ENCODE data around the gene CNTNAP2.

CNTNAP2 gene

GRCh38 chr7:148155826-148156225, 2039.2 kb downstream of the CNTNAP2 start:
- TF ChIP-seq CTCF (conservative IDR thresholded peaks at IDR 0.05; ENCODE audit: control insufficient read depth, insufficient read depth, low read depth, low read length), result no peak
- no peak for DNase-seq (ENCODE audit: low read depth)

GRCh38 chr7:148156233-148156632, 2039.6 kb downstream of the CNTNAP2 start:
- TF ChIP-seq CTCF (conservative IDR thresholded peaks at IDR 0.05; ENCODE audit: control insufficient read depth, insufficient read depth, low read depth, low read length), result no peak
- DNase-seq (ENCODE audit: low read depth), result no peak
- no peak overlapping the region for H3K4me3 ChIP-seq (ENCODE audit: control insufficient read depth, low read depth, low read length)

More at GRCh38 chr7:148155826-148156225, 2039.2 kb downstream of the CNTNAP2 start:
- no peak overlapping the region for H3K4me3 ChIP-seq (ENCODE audit: control insufficient read depth, low read depth, low read length)

- no peak for DNase-seq (ENCODE audit: low read depth)
- H3K4me3 ChIP-seq (ENCODE audit: control insufficient read depth, low read depth, low read length), result no peak overlapping the region
Measured at GRCh38 chr7:148159331-148159730, 2042.7 kb downstream of the CNTNAP2 start.

GRCh38 chr7:148161776-148162175, 2045.2 kb downstream of the CNTNAP2 start:
- TF ChIP-seq CTCF (conservative IDR thresholded peaks at IDR 0.05; ENCODE audit: control insufficient read depth, insufficient read depth, low read depth, low read length), result no peak
- no peak overlapping the region for H3K4me3 ChIP-seq (ENCODE audit: control insufficient read depth, low read depth, low read length)
- no peak for DNase-seq (ENCODE audit: low read depth)

More at GRCh38 chr7:148159331-148159730, 2042.7 kb downstream of the CNTNAP2 start:
- TF ChIP-seq CTCF (conservative IDR thresholded peaks at IDR 0.05; ENCODE audit: control insufficient read depth, insufficient read depth, low read depth, low read length), result no peak

- no peak for DNase-seq (ENCODE audit: low read depth)
- H3K4me3 ChIP-seq (ENCODE audit: control insufficient read depth, low read depth, low read length), result no peak overlapping the region
- TF ChIP-seq CTCF (conservative IDR thresholded peaks at IDR 0.05; ENCODE audit: control insufficient read depth, insufficient read depth, low read depth, low read length), result no peak
Measured at GRCh38 chr7:148162808-148163207, 2046.2 kb downstream of the CNTNAP2 start.

GRCh38 chr7:148163246-148163645, 2046.6 kb downstream of the CNTNAP2 start:
- no peak for DNase-seq (ENCODE audit: low read depth)
- TF ChIP-seq CTCF (conservative IDR thresholded peaks at IDR 0.05; ENCODE audit: control insufficient read depth, insufficient read depth, low read depth, low read length), result no peak
- H3K4me3 ChIP-seq (ENCODE audit: control insufficient read depth, low read depth, low read length), result no peak overlapping the region

GRCh38 chr7:148172920-148173319, 2056.3 kb downstream of the CNTNAP2 start:
- no peak for DNase-seq (ENCODE audit: low read depth)
- H3K4me3 ChIP-seq (ENCODE audit: control insufficient read depth, low read depth, low read length), result no peak overlapping the region
- TF ChIP-seq CTCF (conservative IDR thresholded peaks at IDR 0.05; ENCODE audit: control insufficient read depth, insufficient read depth, low read depth, low read length), result no peak

Data from fibroblast of mammary gland (primary cell).